WI38 (cell line): ENCODE results near the gene TST.
"Not testable (repeated sequence)": the region's sequence is repeated elsewhere in the genome, so short reads cannot be mapped to it uniquely, and the experiment has no call there.

Experiments
- H3K4me3 ChIP-seq: 2 replicates; pipeline ENCODE4 v1.5.1; 2011; ENCODE audit warnings: low read depth, mild to moderate bottlenecking, control low read depth, low read length
- CTCF ChIP-seq: IDR thresholded peaks from 2 replicates; pipeline ENCODE4 v1.5.1; 2012; ENCODE audit warnings: low read depth, mild to moderate bottlenecking, control low read depth, low read length

The TST gene

GRCh38 chr22:36990457-36990856 is 28.8 kb downstream of the TST start:
- TF ChIP-seq CTCF: no peak
- H3K4me3 ChIP-seq: no peak overlapping the region

GRCh38 chr22:36989012-36989411 is 30.2 kb downstream of the TST start:
- not testable (repeated sequence) for H3K4me3 ChIP-seq

- no peak for TF ChIP-seq CTCF
- no peak overlapping the region for H3K4me3 ChIP-seq
Observed at GRCh38 chr22:36988075-36988832, 31.0 kb downstream of the TST start.

- no peak overlapping the region for H3K4me3 ChIP-seq
- TF ChIP-seq CTCF: peak; percentile 69
Observed at GRCh38 chr22:36986242-36986821, 32.9 kb downstream of the TST start.

- H3K4me3 ChIP-seq: no peak overlapping the region
- no peak for TF ChIP-seq CTCF
Observed at GRCh38 chr22:36985211-36985889, 33.9 kb downstream of the TST start.

GRCh38 chr22:36982136-36982535 is 37.1 kb downstream of the TST start:
- H3K4me3 ChIP-seq: no peak overlapping the region
- no peak; the same call in 1 of the 2 replicates for TF ChIP-seq CTCF

GRCh38 chr22:36981247-36981775 is 37.9 kb downstream of the TST start:
- no peak overlapping the region for H3K4me3 ChIP-seq
- TF ChIP-seq CTCF: no peak
